Neural progenitor cell (in vitro differentiated cells): Measurements from ENCODE around the gene DNAJC5. TPM values are rescaled to one million over a fixed set of nuclear protein-coding genes. Genes with fewer than 3 reads are reported as not detected.
A peak's percentile ranks its signal among the peaks of the same experiment; 100 is the strongest.
"Not testable (repeated sequence)": the region's sequence is repeated elsewhere in the genome, so short reads cannot be mapped to it uniquely, and the experiment has no call there.

ENCODE experiments used
- DNase-seq: peaks from one replicate; pipeline ENCODE4 v3.0.0-alpha.2; 2016; ENCODE audit warnings: low spot score
- H2AFZ ChIP-seq: fragments of 200-600 bp; sonication (generic); replicated peaks from 2 replicates; pipeline ENCODE4 v1.6.1; 2016; ENCODE audit warnings: antibody characterized with exemption
- H3F3A ChIP-seq: fragments of 200-600 bp; sonication (generic); 2 replicates; pipeline ENCODE4 v1.6.1; 2016; ENCODE audit warnings: antibody characterized with exemption, low read depth
- H3K27ac ChIP-seq: fragments of 200-600 bp; sonication (generic); 2 replicates; pipeline ENCODE4 v1.5.1; 2016; ENCODE audit warnings: mild to moderate bottlenecking
- H3K27me3 ChIP-seq: fragments of 200-600 bp; sonication (generic); 2 replicates; pipeline ENCODE4 v1.6.1; 2016; ENCODE audit warnings: mild to moderate bottlenecking, moderate library complexity
- H3K36me3 ChIP-seq: fragments of 200-600 bp; sonication (generic); 2 replicates; pipeline ENCODE4 v1.5.1; 2016
- H3K4me1 ChIP-seq: fragments of 200-600 bp; sonication (generic); 2 replicates; pipeline ENCODE4 v1.6.1; 2016; ENCODE audit warnings: mixed run types
- H3K4me2 ChIP-seq: fragments of 200-600 bp; sonication (generic); 2 replicates; pipeline ENCODE4 v1.6.1; 2016
- H3K4me3 ChIP-seq: fragments of 200-600 bp; sonication (generic); 2 replicates; pipeline ENCODE4 v1.5.1; 2016
- H3K79me2 ChIP-seq: fragments of 200-600 bp; sonication (generic); 2 replicates; pipeline ENCODE4 v1.6.1; 2016; ENCODE audit warnings: low read depth
- H3K9ac ChIP-seq: fragments of 200-600 bp; sonication (generic); 2 replicates; pipeline ENCODE4 v1.6.1; 2016
- H3K9me3 ChIP-seq: fragments of 200-600 bp; sonication (generic); 2 replicates; pipeline ENCODE4 v1.5.1; 2016; ENCODE audit warnings: low read depth
- H4K20me1 ChIP-seq: fragments of 200-600 bp; sonication (generic); 2 replicates; pipeline ENCODE4 v1.6.1; 2016; ENCODE audit warnings: low read depth
- H3K27ac Mint-ChIP-seq: 3 replicates; pipeline ENCODE4 v1.8.0; 2021; ENCODE audit warnings: mixed read lengths
- H3K27me3 Mint-ChIP-seq: 2 replicates; pipeline ENCODE4 v1.8.0; 2022; ENCODE audit warnings: low read depth, mild to moderate bottlenecking, inconsistent platforms, moderate library complexity, mixed read lengths; ENCODE audit not compliant: insufficient read depth
- H3K36me3 Mint-ChIP-seq: 3 replicates; pipeline ENCODE4 v1.8.0; 2021; ENCODE audit warnings: mixed read lengths
- H3K4me1 Mint-ChIP-seq: 3 replicates; pipeline ENCODE4 v1.8.0; 2021; ENCODE audit warnings: mixed read lengths
- H3K4me3 Mint-ChIP-seq: 3 replicates; pipeline ENCODE4 v1.8.0; 2021; ENCODE audit warnings: mild to moderate bottlenecking, moderate library complexity, mixed read lengths
- H3K9me3 Mint-ChIP-seq: 3 replicates; pipeline ENCODE4 v1.8.0; 2020; ENCODE audit warnings: mixed read lengths
- CTCF ChIP-seq: fragments of 200-600 bp; sonication (generic); IDR thresholded peaks from 2 replicates; pipeline ENCODE4 v1.5.1; 2017; ENCODE audit warnings: antibody characterized with exemption, mild to moderate bottlenecking
- EZH2 ChIP-seq: fragments of 200-600 bp; sonication (generic); IDR thresholded peaks from 2 replicates; pipeline ENCODE4 v1.6.1; 2017; ENCODE audit warnings: antibody characterized with exemption, mild to moderate bottlenecking, moderate library complexity
- EZH2phosphoT487 ChIP-seq: fragments of 200-600 bp; sonication (generic); IDR thresholded peaks from 2 replicates; pipeline ENCODE4 v1.6.1; 2017; ENCODE audit warnings: antibody characterized with exemption
- total RNA-seq: library from RNA; depleted of rRNA; stranded (reverse); fragments of >200 nt; gene quantifications from 2 replicates; pipeline ENCODE4 v1.2.3, GENCODE V29; 2015; ENCODE audit warnings: low replicate concordance

The DNAJC5 gene
- total RNA-seq, 1 donor from 2014 or later = 17.2 TPM

- Histone ChIP-seq H3K27ac (no peak overlapping the region), H3K9ac (no peak overlapping the region), H3K9me3 (no peaks in the 10 kb centered on the region), H3F3A (peaks cover 32% of the 10 kb centered on the region), H3K4me1 (peaks cover 23% of the 10 kb centered on the region), H4K20me1 (no peaks in the 10 kb centered on the region), H2AFZ (peak overlapping the region; percentile 23), H3K27me3 (no peaks in the 10 kb centered on the region), H3K4me3 (no peak overlapping the region), H3K79me2 (no peaks in the 10 kb centered on the region), H3K4me2 (peak overlapping the region; percentile 80), H3K36me3 (no peaks in the 10 kb centered on the region)
- no peaks in the 10 kb centered on the region for H3K36me3 Mint-ChIP-seq
- H3K27ac Mint-ChIP-seq = no peak overlapping the region
- DNase-seq = peak; percentile 74
- peaks cover 5% of the 10 kb centered on the region for H3K4me1 Mint-ChIP-seq
- H3K9me3 Mint-ChIP-seq = peaks cover 7% of the 10 kb centered on the region
- TF ChIP-seq EZH2phosphoT487 = no peak
- TF ChIP-seq EZH2 = no peak
- TF ChIP-seq CTCF = no peak
- H3K27me3 Mint-ChIP-seq = no peaks in the 10 kb centered on the region
- no peak overlapping the region for H3K4me3 Mint-ChIP-seq
Measured at GRCh38 chr20:63847237-63848002, 47.5 kb upstream of the DNAJC5 start.

- peaks cover 32% of the 10 kb centered on the region for H3F3A ChIP-seq
- H3K4me3 Mint-ChIP-seq = peak overlapping the region; percentile 63
- peaks cover 7% of the 10 kb centered on the region for H3K9me3 Mint-ChIP-seq
- H3K36me3 Mint-ChIP-seq = no peaks in the 10 kb centered on the region
- H2AFZ ChIP-seq = peak overlapping the region; percentile 23
- H3K36me3 ChIP-seq = no peaks in the 10 kb centered on the region
- H3K9ac ChIP-seq = no peak overlapping the region
- H4K20me1 ChIP-seq = no peaks in the 10 kb centered on the region
- H3K27me3 ChIP-seq = no peaks in the 10 kb centered on the region
- H3K4me1 Mint-ChIP-seq = peaks cover 5% of the 10 kb centered on the region
- H3K4me3 ChIP-seq = no peak overlapping the region
- H3K4me2 ChIP-seq = peak overlapping the region; percentile 80
- no peaks in the 10 kb centered on the region for H3K79me2 ChIP-seq
- no peak for DNase-seq
- no peaks in the 10 kb centered on the region for H3K27me3 Mint-ChIP-seq
- H3K27ac Mint-ChIP-seq = no peak overlapping the region
- H3K4me1 ChIP-seq = peaks cover 23% of the 10 kb centered on the region
- H3K27ac ChIP-seq = no peak overlapping the region
- TF ChIP-seq CTCF (no peak), EZH2phosphoT487 (no peak), EZH2 (no peak)
- H3K9me3 ChIP-seq = no peaks in the 10 kb centered on the region
Measured at GRCh38 chr20:63848003-63848911, 46.7 kb upstream of the DNAJC5 start.

- Mint-ChIP-seq H3K9me3 (peaks cover 7% of the 10 kb centered on the region), H3K4me3 (no peak overlapping the region), H3K27ac (no peak overlapping the region), H3K36me3 (no peaks in the 10 kb centered on the region), H3K27me3 (no peaks in the 10 kb centered on the region), H3K4me1 (peaks cover 3% of the 10 kb centered on the region)
- no peak overlapping the region for H2AFZ ChIP-seq
- no peak for DNase-seq
- no peak overlapping the region for H3K27ac ChIP-seq
- no peak for TF ChIP-seq EZH2phosphoT487
- H4K20me1 ChIP-seq = no peaks in the 10 kb centered on the region
- H3K36me3 ChIP-seq = no peaks in the 10 kb centered on the region
- H3K4me2 ChIP-seq = no peak overlapping the region
- no peak overlapping the region for H3K4me3 ChIP-seq
- H3K79me2 ChIP-seq = no peaks in the 10 kb centered on the region
- H3K9me3 ChIP-seq = no peaks in the 10 kb centered on the region
- H3K9ac ChIP-seq = no peak overlapping the region
- H3K27me3 ChIP-seq = no peaks in the 10 kb centered on the region
- H3F3A ChIP-seq = peaks cover 26% of the 10 kb centered on the region
- peaks cover 44% of the 10 kb centered on the region for H3K4me1 ChIP-seq
Measured at GRCh38 chr20:63850689-63851547, 44.0 kb upstream of the DNAJC5 start.

- not testable (repeated sequence) for H3K4me3 ChIP-seq, H3K4me3 Mint-ChIP-seq, H3K36me3 ChIP-seq, H3K9me3 ChIP-seq, H2AFZ ChIP-seq, H3K27ac ChIP-seq, H3K27ac Mint-ChIP-seq, H3K4me1 Mint-ChIP-seq, H3K9ac ChIP-seq, H3K27me3 ChIP-seq, H3K4me2 ChIP-seq, H3K9me3 Mint-ChIP-seq, H3K79me2 ChIP-seq, H3K36me3 Mint-ChIP-seq, H4K20me1 ChIP-seq, H3K27me3 Mint-ChIP-seq, DNase-seq
- H3F3A ChIP-seq = peaks cover 23% of the 10 kb centered on the region
- H3K4me1 ChIP-seq = peaks cover 41% of the 10 kb centered on the region
Measured at GRCh38 chr20:63851548-63851943, 43.4 kb upstream of the DNAJC5 start.

GRCh38 chr20:63853733-63854068 is 41.2 kb upstream of the DNAJC5 start:
- Histone ChIP-seq H3K4me1 (peaks cover 30% of the 10 kb centered on the region), H3F3A (peaks cover 22% of the 10 kb centered on the region)
- H3K27me3 ChIP-seq, H3K27me3 Mint-ChIP-seq, H3K4me2 ChIP-seq, H3K27ac Mint-ChIP-seq, H3K4me3 ChIP-seq, DNase-seq, H3K9me3 Mint-ChIP-seq, H3K9ac ChIP-seq, H3K4me3 Mint-ChIP-seq, H3K27ac ChIP-seq, H3K79me2 ChIP-seq, H3K36me3 Mint-ChIP-seq, H3K36me3 ChIP-seq, H4K20me1 ChIP-seq, H2AFZ ChIP-seq, H3K9me3 ChIP-seq: not testable (repeated sequence)
- H3K4me1 Mint-ChIP-seq = peaks cover 21% of the 10 kb centered on the region
